ENCODE measurements around the gene SAFB. TPM values are rescaled to one million over a fixed set of nuclear protein-coding genes. Genes with fewer than 3 reads are reported as not detected.

The SAFB gene
- polyA plus RNA-seq, 1 donor from 2014 or later, result 89.8 TPM

DNA sequence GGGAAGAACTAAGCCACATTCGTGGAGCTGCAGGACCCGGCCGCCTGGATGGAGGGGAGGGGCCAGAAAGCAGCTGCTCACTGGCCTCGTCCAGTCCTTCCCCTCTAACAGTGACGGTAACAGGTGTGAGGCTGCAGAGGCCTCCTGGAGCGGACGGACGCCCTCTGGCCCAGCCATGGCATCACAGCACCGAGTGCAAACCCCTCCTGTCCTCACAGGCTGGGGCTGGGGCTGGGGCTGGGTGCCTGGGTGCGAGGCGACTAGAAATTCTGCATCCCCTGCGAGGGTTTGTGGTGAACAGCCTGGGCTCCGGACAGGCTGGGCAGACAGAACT is 53.9 kb downstream of the SAFB start:
- H3K4me3 ChIP-seq (ENCODE audit: low read length), result no peak overlapping the region
- no peaks in the 10 kb centered on the region for H3F3A ChIP-seq (ENCODE audit: insufficient read depth, low read length, poor library complexity, severe bottlenecking)
- H3K27me3 ChIP-seq (ENCODE audit: insufficient read depth, low read depth, low read length), result no peaks in the 10 kb centered on the region
- H3K9ac ChIP-seq (ENCODE audit: low read length), result no peak overlapping the region
- no peaks in the 10 kb centered on the region for H3K9me3 ChIP-seq (ENCODE audit: low read length)
- H3K36me3 ChIP-seq (ENCODE audit: insufficient read depth, low read length), result no peaks in the 10 kb centered on the region
- no peak for TF ChIP-seq CTCF (IDR thresholded peaks at IDR 0.05; ENCODE audit: poor library complexity, severe bottlenecking)
- TF ChIP-seq REST (IDR thresholded peaks at IDR 0.05; ENCODE audit: borderline replicate concordance), result no peak
- no peak for TF ChIP-seq TAF1 (IDR thresholded peaks at IDR 0.05; ENCODE audit: low read depth)
- TF ChIP-seq RAD21 (conservative IDR thresholded peaks at IDR 0.05), result no peak
- TF ChIP-seq POLR2AphosphoS5 (IDR thresholded peaks at IDR 0.05), result no peak
- TF ChIP-seq MXI1 (conservative IDR thresholded peaks at IDR 0.05; ENCODE audit: poor library complexity, severe bottlenecking), result no peak
- TF ChIP-seq EP300 (conservative IDR thresholded peaks at IDR 0.05; ENCODE audit: poor library complexity, severe bottlenecking), result no peak
- TF ChIP-seq SMC3 (conservative IDR thresholded peaks at IDR 0.05; ENCODE audit: poor library complexity), result no peak
- no peak for TF ChIP-seq EZH2 (IDR thresholded peaks at IDR 0.05; ENCODE audit: borderline replicate concordance, insufficient read depth, low read length, poor library complexity, severe bottlenecking)
- no peak overlapping the region for H3K4me2 ChIP-seq (ENCODE audit: low read length)
- H3K27ac ChIP-seq (ENCODE audit: low read length), result no peak overlapping the region
- H4K20me1 ChIP-seq (ENCODE audit: insufficient read depth), result no peaks in the 10 kb centered on the region
- no peaks in the 10 kb centered on the region for H3K9me2 ChIP-seq (ENCODE audit: insufficient read depth, low read length)
- H3K79me2 ChIP-seq (replicated peaks; ENCODE audit: insufficient read depth, low read length), result peaks cover 8% of the 10 kb centered on the region
- no peak overlapping the region for H2AFZ ChIP-seq (ENCODE audit: low read depth, low read length)

DNA sequence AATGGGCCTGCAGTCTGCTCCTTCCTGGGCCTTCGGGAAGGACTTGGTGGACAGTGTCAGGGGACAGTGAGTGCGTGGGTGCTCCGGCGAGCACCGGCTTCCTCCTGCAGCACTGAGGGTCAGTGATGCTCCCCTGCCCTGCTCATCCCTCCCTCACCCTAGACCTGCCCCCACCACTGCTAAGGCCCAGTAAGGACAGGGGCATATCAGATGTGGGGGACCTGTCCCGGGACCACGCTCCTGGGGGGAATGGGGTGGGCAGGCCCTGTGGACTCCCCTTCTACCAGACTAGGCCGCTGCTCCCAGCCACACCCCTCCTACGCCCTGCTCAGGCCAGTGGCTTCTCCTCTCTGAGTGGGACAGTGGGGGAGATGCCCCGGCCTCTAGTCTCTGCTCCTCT is 54.3 kb downstream of the SAFB start:
- Histone ChIP-seq H2AFZ (ENCODE audit: low read depth, low read length) (no peak overlapping the region), H3K27ac (ENCODE audit: low read length) (no peak overlapping the region), H3K4me3 (ENCODE audit: low read length) (no peak overlapping the region), H3F3A (ENCODE audit: insufficient read depth, low read length, poor library complexity, severe bottlenecking) (no peaks in the 10 kb centered on the region), H4K20me1 (ENCODE audit: insufficient read depth) (no peaks in the 10 kb centered on the region), H3K9ac (ENCODE audit: low read length) (no peak overlapping the region), H3K4me2 (ENCODE audit: low read length) (no peak overlapping the region), H3K79me2 (replicated peaks; ENCODE audit: insufficient read depth, low read length) (peaks cover 10% of the 10 kb centered on the region), H3K9me3 (ENCODE audit: low read length) (no peaks in the 10 kb centered on the region), H3K27me3 (ENCODE audit: insufficient read depth, low read depth, low read length) (no peaks in the 10 kb centered on the region), H3K9me2 (ENCODE audit: insufficient read depth, low read length) (no peaks in the 10 kb centered on the region), H3K36me3 (ENCODE audit: insufficient read depth, low read length) (no peaks in the 10 kb centered on the region)
- TF ChIP-seq REST (IDR thresholded peaks at IDR 0.05; ENCODE audit: borderline replicate concordance) (no peak), RAD21 (conservative IDR thresholded peaks at IDR 0.05) (no peak), TAF1 (IDR thresholded peaks at IDR 0.05; ENCODE audit: low read depth) (no peak), EP300 (conservative IDR thresholded peaks at IDR 0.05; ENCODE audit: poor library complexity, severe bottlenecking) (no peak), POLR2AphosphoS5 (IDR thresholded peaks at IDR 0.05) (no peak), CTCF (IDR thresholded peaks at IDR 0.05; ENCODE audit: poor library complexity, severe bottlenecking) (no peak), MXI1 (conservative IDR thresholded peaks at IDR 0.05; ENCODE audit: poor library complexity, severe bottlenecking) (no peak)
